ENCODE measurements around the gene PWP2. TPM values are rescaled to one million over a fixed set of nuclear protein-coding genes. Genes with fewer than 3 reads are reported as not detected.
"Not testable (repeated sequence)": the region's sequence is repeated elsewhere in the genome, so short reads cannot be mapped to it uniquely, and the experiment has no call there.

Gene PWP2
- total RNA-seq (ENCODE audit: unreplicated experiment): 22.1 TPM
- long read RNA-seq, transcript PWP2-201 (21 exons, 3,297 nt): major isoform, 5 of 7 reads
- long read RNA-seq, partial matches to known transcripts: 2 of 7 reads
- long read RNA-seq, other reads (novel, unspliced or antisense): 0 of 7 reads

- H3K4me3 Mint-ChIP-seq (ENCODE audit: unreplicated experiment); H3K27me3 Mint-ChIP-seq (ENCODE audit: unreplicated experiment); H3K27ac Mint-ChIP-seq (ENCODE audit: unreplicated experiment); H3K4me1 Mint-ChIP-seq (ENCODE audit: low read depth, unreplicated experiment); H3K9me3 Mint-ChIP-seq (ENCODE audit: unreplicated experiment); H3K36me3 Mint-ChIP-seq (ENCODE audit: unreplicated experiment): not testable (repeated sequence)
- DNase-seq: peak; percentile 53
These were observed at the start of gene PWP2 for GRCh38 chr21:44107026-44107501. Gene PWP2, plus strand, starts transcription at chr21:44107399. Its CDS starts 18 bp downstream, at chr21:44107417.

GRCh38 chr21:44057960-44058651 lies 49.1 kb upstream of the PWP2 start:
- peaks cover 5% of the 10 kb centered on the region for H3K9me3 Mint-ChIP-seq (ENCODE audit: unreplicated experiment)
- H3K27ac Mint-ChIP-seq (ENCODE audit: unreplicated experiment): peak overlapping the region; percentile 86
- peaks cover 4% of the 10 kb centered on the region for H3K27me3 Mint-ChIP-seq (ENCODE audit: unreplicated experiment)

GRCh38 chr21:44058652-44058964 lies 48.6 kb upstream of the PWP2 start:
- H3K27ac Mint-ChIP-seq (ENCODE audit: unreplicated experiment): peak overlapping the region; percentile 86
- peaks cover 42% of the 10 kb centered on the region for H3K4me1 Mint-ChIP-seq (ENCODE audit: low read depth, unreplicated experiment)
- DNase-seq: no peak
- no peaks in the 10 kb centered on the region for H3K36me3 Mint-ChIP-seq (ENCODE audit: unreplicated experiment)
- no peak for TF ChIP-seq CTCF (IDR thresholded peaks at IDR 0.05; ENCODE audit: partially characterized antibody, unreplicated experiment)
- H3K4me3 Mint-ChIP-seq (ENCODE audit: unreplicated experiment): peak overlapping the region; percentile 35
- H3K9me3 Mint-ChIP-seq (ENCODE audit: unreplicated experiment): peaks cover 5% of the 10 kb centered on the region
- H3K27me3 Mint-ChIP-seq (ENCODE audit: unreplicated experiment): peaks cover 4% of the 10 kb centered on the region

More at GRCh38 chr21:44057960-44058651, 49.1 kb upstream of the PWP2 start:
- no peak for DNase-seq
- peak overlapping the region; percentile 35 for H3K4me3 Mint-ChIP-seq (ENCODE audit: unreplicated experiment)
- TF ChIP-seq CTCF (IDR thresholded peaks at IDR 0.05; ENCODE audit: partially characterized antibody, unreplicated experiment): no peak
- H3K36me3 Mint-ChIP-seq (ENCODE audit: unreplicated experiment): no peaks in the 10 kb centered on the region
- peaks cover 43% of the 10 kb centered on the region for H3K4me1 Mint-ChIP-seq (ENCODE audit: low read depth, unreplicated experiment)

GRCh38 chr21:44058981-44059380 lies 48.2 kb upstream of the PWP2 start:
- peak overlapping the region; percentile 41 for H3K27ac Mint-ChIP-seq (ENCODE audit: unreplicated experiment)
- no peak overlapping the region for H3K4me3 Mint-ChIP-seq (ENCODE audit: unreplicated experiment)
- H3K9me3 Mint-ChIP-seq (ENCODE audit: unreplicated experiment): peaks cover 5% of the 10 kb centered on the region
- no peak for DNase-seq
- TF ChIP-seq CTCF (IDR thresholded peaks at IDR 0.05; ENCODE audit: partially characterized antibody, unreplicated experiment): no peak
- no peaks in the 10 kb centered on the region for H3K36me3 Mint-ChIP-seq (ENCODE audit: unreplicated experiment)
- peaks cover 39% of the 10 kb centered on the region for H3K4me1 Mint-ChIP-seq (ENCODE audit: low read depth, unreplicated experiment)
- H3K27me3 Mint-ChIP-seq (ENCODE audit: unreplicated experiment): peaks cover 4% of the 10 kb centered on the region

GRCh38 chr21:44059710-44060109 lies 47.5 kb upstream of the PWP2 start:
- peaks cover 4% of the 10 kb centered on the region for H3K27me3 Mint-ChIP-seq (ENCODE audit: unreplicated experiment)
- peaks cover 33% of the 10 kb centered on the region for H3K4me1 Mint-ChIP-seq (ENCODE audit: low read depth, unreplicated experiment)
- no peak for TF ChIP-seq CTCF (IDR thresholded peaks at IDR 0.05; ENCODE audit: partially characterized antibody, unreplicated experiment)
- no peaks in the 10 kb centered on the region for H3K36me3 Mint-ChIP-seq (ENCODE audit: unreplicated experiment)
- H3K4me3 Mint-ChIP-seq (ENCODE audit: unreplicated experiment): no peak overlapping the region
- no peak overlapping the region for H3K27ac Mint-ChIP-seq (ENCODE audit: unreplicated experiment)
- DNase-seq: no peak
- peaks cover 5% of the 10 kb centered on the region for H3K9me3 Mint-ChIP-seq (ENCODE audit: unreplicated experiment)

Measured in glutamatergic neuron (in vitro differentiated cells).